ENCODE measurements around the gene POLE4. TPM values are rescaled to one million over a fixed set of nuclear protein-coding genes. Genes with fewer than 3 reads are reported as not detected.

POLE4 gene
- total and polyA plus RNA-seq, 2 donors (not counting 1 experiment from before 2014, with no cell fraction given): 23.3 to 53.3 TPM

GRCh38 chr2:74982577-74982976, 24.1 kb downstream of the POLE4 start:
- Histone ChIP-seq H3K4me1 (ENCODE audit: control insufficient read depth in 2 of 2, insufficient read depth in 2 of 2, low read length in 2 of 2) (peaks cover 15 to 22% of the 10 kb centered on the region in 2 donors), H3K9me3 (ENCODE audit: control extremely low read depth in 1 of 3, control insufficient read depth in 2 of 3, insufficient read depth in 1 of 3, low read length in 2 of 3) (no peaks in the 10 kb centered on the region), H3K27me3 (replicated peaks in 1 of 4; ENCODE audit: control extremely low read depth in 1 of 4, control insufficient read depth in 3 of 4, insufficient read depth in 4 of 4, low read length in 3 of 4) (no peaks in the 10 kb centered on the region), H3K9ac (ENCODE audit: low read length) (no peak overlapping the region), H3K4me3 (ENCODE audit: control extremely low read depth in 1 of 5, extremely low read depth in 1 of 5, insufficient read depth in 1 of 5, low read depth in 2 of 5, low read length in 4 of 5) (no peak overlapping the region), H4K20me1 (ENCODE audit: control insufficient read depth, insufficient read depth, low read length, poor library complexity, severe bottlenecking) (no peaks in the 10 kb centered on the region), H3K27ac (ENCODE audit: low read length in 2 of 2) (no peak overlapping the region), H3K79me2 (ENCODE audit: control insufficient read depth, insufficient read depth, low read length) (no peaks in the 10 kb centered on the region), H2AFZ (ENCODE audit: insufficient read depth, low read depth, low read length, poor library complexity, severe bottlenecking) (no peak overlapping the region), H3K4me2 (replicated peaks; ENCODE audit: low read depth, low read length, poor library complexity, severe bottlenecking) (no peak overlapping the region), H3K36me3 (replicated peaks in 1 of 2; ENCODE audit: control extremely low read depth in 1 of 2, control insufficient read depth in 1 of 2, extremely low read depth in 1 of 2, insufficient read depth in 2 of 2, low read length in 1 of 2) (no peaks in the 10 kb centered on the region)
- POLR2A ChIA-PET: no interaction called here
- ATAC-seq (ENCODE audit: low read depth) (no peak), DNase-seq (no peak)
- Mint-ChIP-seq H3K27me3 (no peaks in the 10 kb centered on the region), H3K4me3 (no peak overlapping the region), H3K4me1 (peaks cover 35% of the 10 kb centered on the region), H3K27ac (no peak overlapping the region), H3K9me3 (ENCODE audit: insufficient read depth) (no peaks in the 10 kb centered on the region)
- WGBS (ENCODE audit: insufficient coverage): no CpG with 5 or more reads among the region's 3 CpGs
- TF ChIP-seq EZH2 (IDR thresholded peaks at IDR 0.05; ENCODE audit: borderline replicate concordance, insufficient read depth, low read depth, low read length, poor library complexity, severe bottlenecking) (no peak), CTCF (IDR thresholded peaks at IDR 0.05) (no peak)
- intact Hi-C loops (cut with micrococcal nuclease): no loop called here
- CTCF ChIA-PET: no interaction called here

- H3K9me3 Mint-ChIP-seq (ENCODE audit: insufficient read depth): no peaks in the 10 kb centered on the region
- Histone ChIP-seq H3K36me3 (replicated peaks in 1 of 2; ENCODE audit: control extremely low read depth in 1 of 2, control insufficient read depth in 1 of 2, extremely low read depth in 1 of 2, insufficient read depth in 2 of 2, low read length in 1 of 2) (no peaks in the 10 kb centered on the region), H3K4me3 (ENCODE audit: control extremely low read depth in 1 of 5, extremely low read depth in 1 of 5, insufficient read depth in 1 of 5, low read depth in 2 of 5, low read length in 4 of 5) (no peak overlapping the region), H3K79me2 (ENCODE audit: control insufficient read depth, insufficient read depth, low read length) (no peaks in the 10 kb centered on the region), H3K4me1 (ENCODE audit: control insufficient read depth in 2 of 2, insufficient read depth in 2 of 2, low read length in 2 of 2) (peaks cover 15 to 22% of the 10 kb centered on the region in 2 donors), H3K9me3 (ENCODE audit: control extremely low read depth in 1 of 3, control insufficient read depth in 2 of 3, insufficient read depth in 1 of 3, low read length in 2 of 3) (no peaks in the 10 kb centered on the region), H2AFZ (ENCODE audit: insufficient read depth, low read depth, low read length, poor library complexity, severe bottlenecking) (no peak overlapping the region), H3K27me3 (replicated peaks in 1 of 4; ENCODE audit: control extremely low read depth in 1 of 4, control insufficient read depth in 3 of 4, insufficient read depth in 4 of 4, low read length in 3 of 4) (no peaks in the 10 kb centered on the region), H3K9ac (ENCODE audit: low read length) (no peak overlapping the region), H4K20me1 (ENCODE audit: control insufficient read depth, insufficient read depth, low read length, poor library complexity, severe bottlenecking) (no peaks in the 10 kb centered on the region), H3K4me2 (replicated peaks; ENCODE audit: low read depth, low read length, poor library complexity, severe bottlenecking) (no peak overlapping the region), H3K27ac (ENCODE audit: low read length in 2 of 2) (no peak overlapping the region)
- no peak for TF ChIP-seq EZH2 (IDR thresholded peaks at IDR 0.05; ENCODE audit: borderline replicate concordance, insufficient read depth, low read depth, low read length, poor library complexity, severe bottlenecking)
- no peak for TF ChIP-seq CTCF (IDR thresholded peaks at IDR 0.05)
- WGBS (ENCODE audit: insufficient coverage): 80% methylated on average over 1 of the region's 5 CpGs
- no peak overlapping the region for H3K4me3 Mint-ChIP-seq
- H3K27ac Mint-ChIP-seq: no peak overlapping the region
- no peaks in the 10 kb centered on the region for H3K27me3 Mint-ChIP-seq
- peaks cover 33% of the 10 kb centered on the region for H3K4me1 Mint-ChIP-seq
- ATAC-seq (ENCODE audit: low read depth) (no peak), DNase-seq (no peak)
- POLR2A ChIA-PET: no interaction called here
- intact Hi-C loops (cut with micrococcal nuclease): no loop called here
- CTCF ChIA-PET: interaction anchor here (1.4 kb wide), 1 partner anchor 65 kb away, joined by 3 read pairs; no protein-coding TSS in a partner anchor
Observed at GRCh38 chr2:74983631-74984392, 25.4 kb downstream of the POLE4 start.

Data from B cell (primary cell).